GM19025 (cell line): ENCODE results near the gene LRP8.

ENCODE experiments used
- ATAC-seq: cut with Tn5 transposase; IDR thresholded peaks from one replicate; pipeline ENCODE4 v1.9.1; 2021; ENCODE audit warnings: mild to moderate bottlenecking, low read depth, moderate library complexity; ENCODE audit not compliant: unreplicated experiment

LRP8 gene

DNA sequence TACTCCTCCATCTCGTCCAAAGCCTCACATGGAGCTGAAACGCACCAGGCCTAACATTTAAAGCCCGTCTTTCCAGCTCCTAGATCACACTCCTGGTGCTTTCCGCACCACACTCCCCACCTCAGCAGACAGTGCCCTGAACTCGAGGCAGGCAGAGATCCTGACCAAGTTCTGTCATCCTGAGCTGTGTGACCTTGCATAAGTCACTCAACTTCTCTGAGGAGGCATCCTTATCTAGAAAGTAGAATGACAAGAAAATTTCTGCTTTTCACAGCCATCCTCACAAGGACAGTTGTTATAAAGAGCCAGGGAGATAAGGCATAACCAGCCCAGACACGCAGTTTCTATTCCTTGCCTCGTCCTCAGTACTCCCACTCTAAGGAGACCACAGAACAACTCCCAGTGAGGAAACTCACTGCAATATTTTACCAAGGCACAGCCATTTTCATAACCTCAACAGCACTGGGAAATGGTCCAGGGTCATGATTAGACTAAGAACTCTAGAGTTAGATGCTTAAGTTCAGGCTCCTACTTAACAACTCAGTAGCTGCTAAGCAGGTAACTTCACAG is 3.1 kb downstream of the LRP8 start:
- ATAC-seq, result no peak

DNA sequence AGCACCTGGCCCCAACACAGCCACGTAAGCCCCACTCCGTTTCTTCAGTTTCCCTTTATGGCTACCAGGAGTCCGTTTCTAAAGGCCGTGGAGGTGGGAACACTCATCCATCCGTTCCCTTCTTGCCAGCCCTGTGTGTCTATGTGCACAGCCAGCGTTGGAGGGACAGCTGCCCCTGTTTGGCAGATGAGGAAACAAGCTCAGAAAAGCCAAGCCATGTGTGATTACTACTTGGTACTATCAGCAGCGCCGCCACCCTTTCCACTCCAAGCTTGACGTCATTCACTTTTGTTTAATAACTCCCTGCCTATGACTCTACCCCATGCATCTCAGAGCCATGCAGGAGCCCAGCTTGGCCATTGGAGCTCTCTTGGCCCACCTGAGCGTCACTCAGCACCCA is 3.5 kb downstream of the LRP8 start:
- no peak for ATAC-seq

DNA sequence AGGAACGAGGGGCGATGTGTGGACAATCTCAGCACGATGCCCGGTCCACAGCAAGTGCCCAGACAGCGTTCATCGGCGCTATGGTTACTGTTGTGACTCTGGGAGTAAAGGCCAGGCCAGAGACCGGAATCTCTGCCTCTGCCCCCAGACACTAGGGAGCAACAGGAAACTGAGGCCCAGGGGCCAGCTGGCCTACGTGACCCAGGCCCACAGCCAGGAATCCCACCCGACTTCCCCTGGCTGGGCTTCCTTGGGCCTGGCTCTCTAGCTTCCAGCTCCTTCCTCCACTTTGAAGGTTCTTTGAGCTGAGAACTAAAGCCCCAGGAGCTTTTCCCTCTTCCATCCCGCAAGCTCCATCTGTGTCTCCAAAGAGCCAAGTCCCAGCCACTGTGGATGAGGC is 4.6 kb downstream of the LRP8 start:
- ATAC-seq, result no peak

DNA sequence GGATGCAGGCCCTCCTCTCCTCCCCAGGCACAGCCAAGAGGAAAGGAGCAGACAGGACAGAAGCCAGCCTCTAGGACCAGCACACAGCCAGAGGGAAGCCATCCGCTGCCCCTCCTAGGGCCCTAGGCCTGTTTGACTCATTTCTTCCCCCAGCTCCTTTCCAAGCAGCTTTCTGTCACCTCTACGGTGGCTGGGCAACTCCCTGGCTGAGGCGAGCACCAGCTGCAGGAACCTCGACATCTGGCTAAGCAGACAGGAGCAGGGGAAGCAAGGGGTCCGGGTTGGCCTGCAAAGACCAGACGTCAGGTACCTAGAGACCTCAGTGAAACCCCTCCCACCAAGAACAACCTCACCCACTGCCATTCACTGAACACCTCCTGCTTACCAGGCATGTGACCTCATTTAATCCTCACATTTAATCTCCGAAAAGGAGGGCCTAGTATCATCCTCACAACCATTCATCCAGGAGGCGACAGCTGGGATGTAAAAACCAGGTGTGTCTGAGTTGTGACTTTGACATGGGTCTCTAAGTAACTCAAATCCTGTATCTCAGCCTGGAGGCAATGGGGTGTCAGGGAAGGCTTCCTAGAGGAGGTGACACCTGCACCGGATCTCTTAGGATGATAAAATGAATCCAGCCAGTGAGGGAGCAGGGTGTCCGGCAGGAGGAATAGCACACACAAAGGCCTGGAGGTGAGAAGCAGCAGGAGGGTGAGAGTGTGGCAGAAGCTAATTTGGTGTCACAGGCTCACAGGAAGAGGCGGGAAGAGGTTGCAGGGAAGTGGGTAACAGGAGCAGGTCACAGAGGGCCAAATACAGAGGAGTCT is 5.9 kb downstream of the LRP8 start:
- no peak for ATAC-seq

DNA sequence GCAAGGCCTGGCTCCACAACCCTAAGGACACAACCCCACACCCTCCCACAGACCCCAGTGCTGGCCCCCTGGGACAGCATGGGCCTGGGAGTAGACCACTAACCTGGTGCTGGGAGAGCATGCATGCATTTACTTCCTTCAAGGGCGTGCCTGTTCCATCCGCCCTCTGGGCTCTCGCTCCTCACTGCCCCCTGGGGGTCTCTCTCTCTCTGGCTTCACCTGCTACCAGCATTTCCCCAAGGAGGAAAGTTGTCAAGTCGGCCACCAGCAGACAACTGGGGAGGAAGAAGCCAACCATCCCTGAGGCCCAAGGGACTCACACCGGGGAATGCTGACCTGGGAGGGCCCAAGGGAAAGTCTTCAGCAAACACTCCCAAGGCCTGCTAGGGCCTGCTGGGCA is 6.5 kb downstream of the LRP8 start:
- ATAC-seq, result no peak

DNA sequence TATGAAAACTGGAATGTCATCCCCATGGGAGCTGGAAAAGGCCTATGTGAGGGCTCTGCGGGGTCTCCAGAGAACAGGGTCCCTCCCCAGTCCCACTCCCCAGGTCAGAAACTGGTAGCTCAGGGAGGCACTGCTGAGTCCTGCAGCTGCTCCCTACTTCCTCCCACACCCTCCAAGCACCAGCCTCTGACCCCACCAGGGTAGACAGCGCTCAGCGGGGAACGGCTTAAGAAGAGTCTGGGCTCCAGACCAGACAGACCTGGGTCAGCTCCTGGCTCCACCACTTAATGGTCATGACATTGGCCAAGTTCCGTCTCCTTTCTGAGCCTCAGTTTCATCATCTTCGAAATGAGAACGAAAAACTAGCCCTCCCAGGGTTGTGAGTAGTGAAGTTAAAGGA is 7.2 kb downstream of the LRP8 start:
- no peak for ATAC-seq

DNA sequence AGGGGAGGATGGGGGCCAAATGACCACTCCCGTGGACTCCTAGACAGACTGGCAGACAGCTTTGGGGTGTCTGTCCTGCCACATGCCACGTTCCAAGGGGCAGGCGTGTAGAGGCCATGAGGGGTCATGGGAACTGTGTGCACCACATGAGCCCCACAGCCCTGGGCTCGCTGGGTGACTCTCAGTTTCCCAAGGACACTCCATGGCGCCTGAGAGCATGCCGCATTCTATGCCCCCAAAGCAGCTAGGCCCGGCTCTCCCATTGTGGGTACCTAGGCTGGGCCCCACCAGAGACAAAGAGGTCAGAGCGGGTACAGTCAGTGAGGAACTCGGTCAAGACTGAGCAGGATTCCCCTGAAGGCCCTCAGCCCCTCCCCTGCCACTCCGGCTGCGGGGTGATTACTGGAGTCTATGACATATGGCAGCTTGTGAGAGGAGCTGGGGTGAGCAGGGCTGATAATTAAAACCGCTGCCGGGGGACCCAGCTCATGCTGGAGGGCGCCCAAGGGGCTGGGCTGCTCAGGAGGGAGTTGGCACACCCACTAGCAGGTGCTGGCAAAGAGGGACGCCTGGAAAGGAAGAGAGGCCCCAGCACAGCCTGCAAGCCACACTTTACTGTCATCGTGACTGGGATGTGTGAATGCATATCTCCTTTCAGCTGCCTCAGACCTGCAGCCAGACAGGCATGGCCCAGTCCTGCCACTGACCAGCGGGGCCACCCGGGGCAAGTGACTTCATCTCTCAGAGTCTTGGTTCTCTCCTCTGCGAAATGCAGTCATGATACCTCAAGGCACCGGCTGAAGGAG is 8.4 kb downstream of the LRP8 start:
- no peak for ATAC-seq

DNA sequence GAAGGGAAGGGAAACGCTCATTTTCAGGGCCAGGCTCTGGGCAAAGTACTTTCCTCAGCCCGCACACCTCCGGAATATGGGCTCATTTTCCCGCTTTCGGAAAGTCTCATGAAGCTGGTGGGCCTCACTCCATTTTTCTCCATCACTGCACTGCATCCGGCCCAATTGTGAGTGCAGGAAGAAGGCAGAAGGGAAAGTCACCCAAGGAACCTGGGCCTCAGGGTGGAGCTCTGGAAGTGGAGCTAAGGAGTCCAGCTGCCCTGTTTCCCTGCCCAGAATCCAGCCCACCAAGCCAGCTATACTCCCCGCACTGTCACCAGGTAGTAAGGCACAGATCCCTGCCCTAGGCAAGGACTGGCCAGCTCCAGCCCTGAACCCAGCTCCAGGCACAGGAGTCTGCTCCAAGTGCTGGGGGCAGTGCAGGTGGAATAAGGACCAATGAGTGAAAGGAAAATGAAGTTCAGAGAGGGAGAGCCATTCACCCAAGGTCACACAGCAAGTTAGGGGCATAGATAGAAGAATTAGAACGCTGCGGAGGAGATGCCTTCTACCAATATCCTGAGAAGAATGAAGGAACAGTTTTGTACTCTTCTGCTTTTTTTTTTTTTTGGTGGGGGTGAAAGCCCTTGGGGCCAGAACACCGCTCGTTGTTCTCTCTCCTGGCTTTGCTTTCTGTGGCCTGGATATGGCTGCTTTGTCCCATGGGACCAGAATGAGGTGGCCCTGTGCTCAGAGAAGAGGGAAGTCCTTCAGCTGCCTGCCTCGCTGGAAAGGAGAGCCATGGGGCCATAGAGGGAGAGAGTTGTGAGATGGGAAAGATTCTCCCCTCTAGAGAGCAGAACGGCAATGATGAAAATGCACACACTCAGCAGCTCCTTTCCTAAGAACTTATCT is 10.0 kb downstream of the LRP8 start:
- no peak for ATAC-seq

DNA sequence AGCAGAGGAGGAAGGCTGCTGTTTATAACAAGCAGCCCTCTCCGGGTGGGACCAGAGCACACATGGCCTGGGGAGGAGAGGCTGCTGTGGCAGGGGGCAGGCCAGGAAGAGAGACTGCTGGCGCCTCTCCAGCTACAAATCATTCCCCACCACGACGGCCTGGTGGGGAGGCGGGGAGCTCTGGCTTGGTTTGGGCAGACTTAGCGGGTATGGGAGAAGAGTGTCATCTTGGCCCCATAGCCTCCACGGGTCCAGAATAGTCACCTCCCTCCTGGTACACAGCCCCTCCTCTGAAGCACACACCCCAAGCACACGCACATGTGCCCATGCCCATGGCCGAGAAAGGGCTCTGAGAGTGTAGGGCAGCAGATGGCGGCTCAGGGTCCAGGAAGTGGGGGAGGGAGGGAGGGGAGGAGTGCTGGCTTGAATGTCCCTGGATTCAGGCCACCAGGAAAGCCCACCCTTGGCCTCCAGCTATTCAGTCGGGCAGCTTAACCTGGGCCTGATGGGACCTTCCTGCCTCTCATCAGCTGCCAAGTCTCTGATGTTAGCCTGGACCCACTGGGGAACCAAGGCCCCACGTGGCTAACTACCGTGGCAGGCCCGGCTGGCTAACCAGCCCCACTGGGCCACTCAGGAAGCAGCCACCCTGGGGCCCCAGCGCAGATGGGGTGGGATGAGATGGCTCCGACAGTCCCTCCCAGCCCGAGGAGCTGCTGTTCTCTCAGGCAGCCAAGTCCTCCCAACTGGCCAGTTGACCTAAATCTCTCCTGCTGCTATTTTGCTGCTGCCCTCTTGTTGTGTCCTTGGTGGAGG is 10.9 kb downstream of the LRP8 start:
- ATAC-seq, result no peak

DNA sequence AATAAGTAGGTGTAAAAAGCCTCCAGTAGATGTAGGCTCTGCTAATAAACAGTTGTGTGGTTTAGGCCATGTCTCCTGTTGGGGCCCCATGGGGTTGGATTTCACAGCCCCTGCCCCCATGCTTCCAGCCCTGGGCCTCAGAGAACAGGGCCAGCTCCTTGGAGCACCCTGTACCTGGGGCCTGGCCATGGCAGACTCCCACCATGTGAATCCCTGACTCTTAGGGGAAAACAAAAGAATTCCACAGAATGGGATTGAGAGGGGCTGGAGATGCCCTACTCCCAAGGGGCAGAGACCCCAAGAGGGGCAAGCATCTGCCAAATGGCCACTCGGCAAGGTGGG is 11.5 kb downstream of the LRP8 start:
- ATAC-seq, result no peak

DNA sequence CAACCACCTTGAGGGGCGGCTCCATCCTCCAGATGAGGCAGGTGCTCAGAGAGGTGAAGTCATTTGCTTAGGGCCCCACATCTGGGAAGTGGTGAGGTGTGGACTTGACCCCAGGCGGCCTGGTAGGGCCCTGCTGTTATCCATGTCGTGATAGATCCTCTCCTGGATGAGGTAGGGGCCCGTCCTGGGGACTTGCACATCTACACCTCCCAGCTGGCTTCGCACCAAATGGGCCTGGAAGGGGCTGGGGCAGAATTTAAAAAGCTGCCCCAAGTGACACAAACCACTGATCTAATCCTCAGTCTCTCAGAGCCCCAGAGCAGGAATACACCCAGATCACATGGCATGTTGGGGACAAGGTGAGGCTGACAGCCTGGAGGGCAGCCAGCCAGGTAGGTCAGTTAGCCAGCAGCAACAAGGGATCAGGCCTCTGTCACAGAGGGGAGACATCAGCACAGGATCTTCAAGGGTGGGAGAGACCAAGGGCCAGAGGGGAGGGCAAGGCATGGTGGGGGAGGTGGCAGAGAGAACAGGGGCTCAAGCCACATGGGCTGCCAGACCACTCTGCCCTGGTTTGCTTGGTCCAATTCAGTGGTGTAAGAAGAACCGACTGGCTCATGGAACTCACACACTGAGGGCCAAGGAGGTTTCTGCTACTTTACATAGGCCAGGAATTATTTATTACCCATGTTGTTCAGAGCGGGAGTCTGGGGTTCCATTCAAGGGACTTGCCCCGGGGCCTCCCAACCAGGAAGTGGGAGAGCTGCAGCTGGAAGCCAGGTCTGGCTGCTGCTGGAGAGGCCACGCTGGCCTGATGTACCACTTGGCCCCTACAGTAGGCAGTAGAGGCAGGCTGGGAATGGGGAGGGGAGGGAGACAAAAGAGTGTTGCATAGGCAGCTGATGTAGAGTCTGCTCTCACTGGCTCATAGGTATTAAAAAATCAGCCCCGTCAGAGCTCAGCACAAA is 12.1 kb downstream of the LRP8 start:
- no peak for ATAC-seq

DNA sequence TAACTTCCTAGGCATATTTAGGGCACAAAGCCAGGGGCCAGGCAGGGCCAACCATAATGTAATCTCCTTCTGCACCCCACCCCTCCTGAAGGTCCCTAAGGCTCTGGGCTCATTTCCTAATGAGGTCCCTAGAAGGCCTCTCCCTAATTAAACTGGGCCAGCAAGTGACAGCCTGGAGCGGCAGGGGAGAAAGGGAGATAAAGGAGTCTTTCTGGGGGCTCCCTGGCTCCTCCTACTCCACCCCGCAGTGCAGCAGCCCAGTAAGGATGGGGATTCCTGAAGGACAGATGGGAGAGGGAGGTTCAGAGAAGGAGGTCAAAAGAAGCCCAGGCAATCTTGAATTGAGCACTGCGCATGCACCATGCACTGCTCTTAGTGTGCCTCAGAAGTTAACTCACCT is 12.8 kb downstream of the LRP8 start:
- no peak for ATAC-seq

DNA sequence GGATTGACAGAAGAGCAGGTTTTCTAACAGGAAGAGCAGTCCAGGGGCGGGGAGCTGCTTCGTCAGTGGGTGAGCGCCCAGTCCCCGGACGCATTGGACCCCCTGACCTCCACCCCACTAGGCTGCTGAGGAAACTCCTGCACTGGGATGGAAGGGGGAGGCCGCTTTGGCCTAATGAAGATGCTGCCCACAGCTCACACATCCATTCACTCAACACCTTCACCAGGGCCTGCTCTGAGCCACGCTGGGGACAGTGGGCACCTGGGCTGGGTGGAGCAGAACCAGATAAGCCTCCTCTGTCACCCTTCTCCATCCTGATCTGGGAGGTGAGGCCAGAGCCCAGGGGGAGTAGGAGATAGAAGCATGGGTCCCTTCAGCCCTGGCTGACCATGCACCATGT is 13.3 kb downstream of the LRP8 start:
- no peak for ATAC-seq

DNA sequence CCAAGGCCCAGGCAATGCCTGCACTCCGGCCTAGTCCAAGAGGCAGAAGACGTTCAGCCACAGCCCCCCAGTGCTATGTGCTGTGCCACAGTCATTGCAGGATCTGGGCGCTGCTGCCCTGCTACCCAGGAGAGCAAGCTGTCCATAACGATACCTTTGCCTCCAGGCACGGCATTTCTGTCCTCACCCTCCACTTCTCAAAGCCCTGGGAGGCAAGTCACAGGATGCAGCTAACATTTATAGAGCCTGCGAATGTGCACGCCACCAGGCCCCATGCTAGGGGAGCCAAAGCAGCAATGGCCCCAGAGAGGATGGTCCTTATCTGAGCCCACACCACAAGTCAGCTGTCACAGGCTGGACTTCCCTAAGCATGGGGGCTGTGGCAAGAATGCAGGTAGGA is 13.8 kb downstream of the LRP8 start:
- no peak for ATAC-seq

DNA sequence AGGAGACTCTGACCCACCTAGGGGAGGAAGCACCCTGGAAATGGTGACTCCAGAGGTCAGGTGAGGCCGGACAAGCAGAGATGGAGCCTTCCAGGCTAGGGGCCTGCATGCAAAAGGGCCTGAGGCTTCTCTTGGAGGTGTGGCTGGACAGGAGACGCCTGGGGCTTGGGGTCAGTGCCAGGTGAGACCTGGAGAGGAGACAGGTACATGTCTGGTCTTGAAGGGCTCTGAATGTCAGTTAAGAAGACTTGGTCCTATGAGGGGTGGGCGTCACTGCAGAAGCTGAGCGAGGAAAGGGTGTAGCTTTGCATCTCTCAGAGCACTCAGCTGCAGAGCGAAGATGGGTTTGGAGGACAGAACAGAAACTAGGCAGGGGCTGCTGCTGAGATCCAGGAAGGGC is 14.3 kb downstream of the LRP8 start:
- ATAC-seq, result no peak

DNA sequence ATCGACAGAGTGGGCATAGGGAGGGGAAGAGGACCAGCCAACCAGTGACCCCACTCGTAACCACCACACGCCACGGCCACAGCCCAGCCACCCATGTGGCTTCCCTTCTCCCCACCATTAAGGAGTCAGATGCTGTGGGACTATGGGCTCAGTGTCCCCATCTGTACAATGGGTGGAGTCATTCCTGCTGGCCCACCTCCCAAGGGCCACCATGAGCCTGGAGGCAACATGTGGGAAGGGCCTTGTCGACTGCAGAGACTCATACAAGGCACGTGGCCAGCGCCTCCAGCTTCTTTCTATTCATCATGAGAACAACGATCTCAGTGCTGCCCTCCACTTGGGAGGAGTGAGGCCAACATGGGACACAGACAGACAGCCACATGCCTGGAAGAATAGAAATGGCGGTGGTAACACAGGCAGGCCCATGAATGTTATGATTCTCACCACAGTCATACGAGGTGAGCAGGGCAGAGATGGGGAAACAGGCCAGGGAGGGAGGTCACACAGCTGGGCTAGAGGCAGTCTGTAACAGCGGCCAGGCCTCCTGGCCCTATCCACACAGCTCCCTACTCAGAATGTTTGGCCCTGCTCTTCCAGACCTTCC is 16.1 kb downstream of the LRP8 start:
- no peak for ATAC-seq

DNA sequence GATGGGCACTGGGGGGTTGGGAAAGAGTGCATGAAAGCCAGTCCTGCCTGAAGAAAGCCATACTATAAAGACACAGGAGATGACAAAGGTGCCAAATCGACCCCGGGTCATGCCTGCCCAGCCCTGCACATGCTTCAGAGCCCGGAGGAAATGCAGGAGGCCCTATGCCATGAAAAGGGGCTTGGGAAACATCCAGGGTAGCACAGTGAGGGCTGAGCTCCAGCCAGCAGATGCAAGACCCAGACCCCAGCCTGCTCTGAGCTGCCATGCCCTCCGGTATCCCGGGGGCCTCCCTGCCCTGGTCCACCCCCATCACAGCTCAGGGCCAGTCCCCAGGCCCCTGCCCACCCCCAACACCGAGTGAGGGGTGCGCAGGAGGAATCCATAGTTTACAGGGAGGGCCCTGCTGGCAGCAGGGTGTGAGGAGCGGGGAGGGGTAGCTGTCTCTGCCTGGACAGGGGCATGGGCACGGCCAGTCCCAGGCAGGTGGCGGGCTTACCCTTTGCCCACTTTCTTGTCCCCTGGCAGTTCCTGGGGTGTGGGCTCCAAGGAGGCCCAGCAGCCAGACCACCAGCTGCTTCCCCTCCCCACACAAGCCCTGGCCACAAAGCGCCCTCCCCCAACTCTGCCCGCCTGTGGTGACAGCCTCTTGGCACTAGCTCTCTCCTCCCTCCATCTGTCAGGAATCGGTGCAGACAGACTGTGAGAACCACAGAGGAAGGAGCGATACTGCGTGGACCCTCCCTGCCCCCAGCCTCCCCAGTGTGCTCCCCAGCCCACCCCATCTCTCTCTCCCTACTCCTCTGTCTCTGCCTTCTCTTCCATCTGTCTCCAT is 16.8 kb downstream of the LRP8 start:
- ATAC-seq, result no peak

DNA sequence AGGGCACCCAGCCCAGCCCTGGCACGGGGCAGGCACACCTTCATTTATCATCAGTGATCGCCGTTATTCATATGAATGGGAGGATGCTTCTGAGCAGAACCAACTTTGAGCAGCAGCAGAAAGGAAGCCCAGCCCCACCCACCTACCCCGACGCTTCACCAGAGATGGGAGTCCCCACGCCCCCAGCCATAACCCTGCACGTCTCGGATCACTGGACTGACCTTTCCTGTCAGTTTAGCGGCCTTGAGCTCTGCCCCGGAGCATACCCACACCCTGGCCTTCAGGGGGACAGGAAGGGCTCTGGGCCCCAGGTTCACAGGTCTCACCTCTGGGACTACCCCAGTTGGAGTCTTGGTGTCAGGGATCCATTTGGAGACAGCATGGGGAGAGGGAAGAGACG is 18.1 kb downstream of the LRP8 start:
- ATAC-seq, result no peak
